Measurements from ENCODE around the gene SREBF2. TPM values are rescaled to one million over a fixed set of nuclear protein-coding genes. Genes with fewer than 3 reads are reported as not detected.
A peak's percentile ranks its signal among the peaks of the same experiment; 100 is the strongest.

The SREBF2 gene
- total and polyA plus RNA-seq, 2 donors from 2014 or later: 49.2 to 71.4 TPM

DNA sequence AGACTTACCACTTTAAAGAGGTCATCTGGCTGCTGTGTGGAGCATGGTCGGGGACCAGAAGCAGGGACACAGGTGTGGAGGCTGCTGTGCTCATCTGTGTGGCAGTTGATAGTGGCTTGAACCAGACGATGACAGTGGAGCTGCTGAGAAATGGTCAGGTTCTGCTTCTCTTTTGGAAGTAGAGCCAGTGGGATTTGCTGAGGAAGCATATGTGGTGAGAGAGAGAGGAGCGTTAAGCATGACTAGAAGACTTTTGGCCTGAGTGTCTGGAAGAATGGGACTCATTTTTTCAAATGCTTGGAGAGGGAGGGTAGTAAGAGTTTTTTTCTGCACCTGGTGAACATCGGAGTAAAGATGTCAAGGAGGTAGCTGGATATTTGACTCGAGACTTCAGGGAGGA, 12.5 kb upstream of the SREBF2 start:
- intact Hi-C loops (cut with DNase I): no loop called here
- H3K4me3 ChIP-seq (ENCODE audit: low read length in 3 of 3): no peak overlapping the region
- H3K36me3 ChIP-seq (ENCODE audit: control insufficient read depth in 2 of 3, insufficient read depth in 3 of 3, low read length in 3 of 3): peaks cover 0 to 5% (median 2%) of the 10 kb centered on the region in 3 donors
- H3K9me3 ChIP-seq (ENCODE audit: control insufficient read depth in 2 of 3, insufficient read depth in 1 of 3, low read length in 3 of 3): no peaks in the 10 kb centered on the region
- H3K27me3 ChIP-seq (ENCODE audit: control insufficient read depth, insufficient read depth, low read length): no peaks in the 10 kb centered on the region
- no peak for FAIRE-seq
- no peak overlapping the region for H3K9ac ChIP-seq (ENCODE audit: low read length in 3 of 3)
- TF ChIP-seq, protein P1, sequence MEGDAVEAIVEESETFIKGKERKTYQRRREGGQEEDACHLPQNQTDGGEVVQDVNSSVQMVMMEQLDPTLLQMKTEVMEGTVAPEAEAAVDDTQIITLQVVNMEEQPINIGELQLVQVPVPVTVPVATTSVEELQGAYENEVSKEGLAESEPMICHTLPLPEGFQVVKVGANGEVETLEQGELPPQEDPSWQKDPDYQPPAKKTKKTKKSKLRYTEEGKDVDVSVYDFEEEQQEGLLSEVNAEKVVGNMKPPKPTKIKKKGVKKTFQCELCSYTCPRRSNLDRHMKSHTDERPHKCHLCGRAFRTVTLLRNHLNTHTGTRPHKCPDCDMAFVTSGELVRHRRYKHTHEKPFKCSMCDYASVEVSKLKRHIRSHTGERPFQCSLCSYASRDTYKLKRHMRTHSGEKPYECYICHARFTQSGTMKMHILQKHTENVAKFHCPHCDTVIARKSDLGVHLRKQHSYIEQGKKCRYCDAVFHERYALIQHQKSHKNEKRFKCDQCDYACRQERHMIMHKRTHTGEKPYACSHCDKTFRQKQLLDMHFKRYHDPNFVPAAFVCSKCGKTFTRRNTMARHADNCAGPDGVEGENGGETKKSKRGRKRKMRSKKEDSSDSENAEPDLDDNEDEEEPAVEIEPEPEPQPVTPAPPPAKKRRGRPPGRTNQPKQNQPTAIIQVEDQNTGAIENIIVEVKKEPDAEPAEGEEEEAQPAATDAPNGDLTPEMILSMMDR (IDR thresholded peaks at IDR 0.05; ENCODE audit: borderline replicate concordance, extremely low read depth, insufficient read depth): no peak
- DNase-seq: no peak
- H3K4me1 ChIP-seq (ENCODE audit: control insufficient read depth in 2 of 3, insufficient read depth in 2 of 3, low read depth in 1 of 3, low read length in 3 of 3): peaks cover 0 to 3% (median 0%) of the 10 kb centered on the region in 3 donors
- H3K27ac ChIP-seq (ENCODE audit: low read depth in 2 of 2, low read length in 2 of 2): no peak overlapping the region

GRCh38 chr22:41821471-41822316, 11.2 kb upstream of the SREBF2 start:
- no peak overlapping the region for H3K9ac ChIP-seq (ENCODE audit: low read length in 3 of 3)
- H3K36me3 ChIP-seq (ENCODE audit: control insufficient read depth in 2 of 3, insufficient read depth in 3 of 3, low read length in 3 of 3): no peaks in the 10 kb centered on the region
- H3K27me3 ChIP-seq (ENCODE audit: control insufficient read depth, insufficient read depth, low read length): no peaks in the 10 kb centered on the region
- intact Hi-C loops (cut with DNase I): no loop called here
- no peak for DNase-seq
- H3K9me3 ChIP-seq (ENCODE audit: control insufficient read depth in 2 of 3, insufficient read depth in 1 of 3, low read length in 3 of 3): no peaks in the 10 kb centered on the region
- H3K4me3 ChIP-seq (ENCODE audit: low read length in 3 of 3): no peak overlapping the region
- FAIRE-seq: no peak
- no peak overlapping the region for H3K27ac ChIP-seq (ENCODE audit: low read depth in 2 of 2, low read length in 2 of 2)
- TF ChIP-seq, protein P1 (IDR thresholded peaks at IDR 0.05; ENCODE audit: borderline replicate concordance, extremely low read depth, insufficient read depth): no peak
- peaks cover 0 to 12% (median 9%) of the 10 kb centered on the region in 3 donors for H3K4me1 ChIP-seq (ENCODE audit: control insufficient read depth in 2 of 3, insufficient read depth in 2 of 3, low read depth in 1 of 3, low read length in 3 of 3)

GRCh38 chr22:41822317-41823057, 10.4 kb upstream of the SREBF2 start:
- Histone ChIP-seq H3K4me3 (ENCODE audit: low read length in 3 of 3) (no peak overlapping the region), H3K9ac (ENCODE audit: low read length in 3 of 3) (no peak overlapping the region), H3K4me1 (ENCODE audit: control insufficient read depth in 2 of 3, insufficient read depth in 2 of 3, low read depth in 1 of 3, low read length in 3 of 3) (peaks cover 0 to 16% (median 13%) of the 10 kb centered on the region in 3 donors), H3K9me3 (ENCODE audit: control insufficient read depth in 2 of 3, insufficient read depth in 1 of 3, low read length in 3 of 3) (no peaks in the 10 kb centered on the region), H3K27ac (ENCODE audit: low read depth in 2 of 2, low read length in 2 of 2) (no peak overlapping the region), H3K27me3 (ENCODE audit: control insufficient read depth, insufficient read depth, low read length) (no peaks in the 10 kb centered on the region), H3K36me3 (ENCODE audit: control insufficient read depth in 2 of 3, insufficient read depth in 3 of 3, low read length in 3 of 3) (no peaks in the 10 kb centered on the region)
- FAIRE-seq: no peak
- intact Hi-C loops (cut with DNase I): no loop called here
- TF ChIP-seq, protein P1 (IDR thresholded peaks at IDR 0.05; ENCODE audit: borderline replicate concordance, extremely low read depth, insufficient read depth): peak; percentile 53
- peak in 2 of 5 donors; percentile 57 to 65 for DNase-seq

Measured in kidney (tissue), 14 donors.